Rectal smooth muscle tissue (tissue), 1 donor: ENCODE results near the gene RPS6KA5.
"Not testable (repeated sequence)": the region's sequence is repeated elsewhere in the genome, so short reads cannot be mapped to it uniquely, and the experiment has no call there.

Experiments
- H3K27ac ChIP-seq: one replicate; pipeline ENCODE4 v1.7.0; 2013; ENCODE audit warnings: low read depth, low read length, inconsistent platforms
- H3K27me3 ChIP-seq: one replicate; pipeline ENCODE4 v1.7.0; 2013; ENCODE audit warnings: low read length; ENCODE audit not compliant: control insufficient read depth, insufficient read depth
- H3K36me3 ChIP-seq: one replicate; pipeline ENCODE4 v1.7.0; 2013; ENCODE audit warnings: low read length; ENCODE audit not compliant: control insufficient read depth, insufficient read depth
- H3K4me1 ChIP-seq: one replicate; pipeline ENCODE4 v1.7.0; 2013; ENCODE audit warnings: low read length; ENCODE audit not compliant: control insufficient read depth, insufficient read depth
- H3K4me3 ChIP-seq: one replicate; pipeline ENCODE4 v1.7.0; 2013; ENCODE audit warnings: low read length
- H3K9ac ChIP-seq: one replicate; pipeline ENCODE4 v1.7.0; 2013; ENCODE audit warnings: low read length

Gene RPS6KA5

DNA sequence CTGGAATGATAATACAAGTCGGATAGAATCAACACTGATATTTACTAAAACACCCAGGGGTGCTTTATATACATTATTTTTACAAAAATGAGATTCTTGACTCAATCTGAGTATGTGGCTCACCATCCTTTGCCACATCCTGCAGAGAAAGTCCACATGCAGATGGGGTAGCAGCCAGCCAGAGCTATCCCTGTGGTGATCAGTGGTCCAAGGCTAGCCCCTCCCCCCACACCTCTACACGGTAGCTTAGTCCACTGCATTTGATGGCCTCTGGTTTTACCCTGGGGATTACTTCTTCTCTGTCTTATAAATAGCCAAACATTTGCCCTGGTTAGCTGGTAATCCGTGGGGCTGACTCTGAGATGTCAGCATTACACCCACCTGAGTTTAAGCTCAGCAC lies 216.1 kb downstream of the RPS6KA5 start:
- no peaks in the 10 kb centered on the region for H3K36me3 ChIP-seq
- H3K27me3 ChIP-seq, result no peaks in the 10 kb centered on the region
- H3K27ac ChIP-seq, result no peak overlapping the region
- H3K4me1 ChIP-seq, result no peaks in the 10 kb centered on the region
- H3K9ac ChIP-seq, result no peak overlapping the region
- no peak overlapping the region for H3K4me3 ChIP-seq

DNA sequence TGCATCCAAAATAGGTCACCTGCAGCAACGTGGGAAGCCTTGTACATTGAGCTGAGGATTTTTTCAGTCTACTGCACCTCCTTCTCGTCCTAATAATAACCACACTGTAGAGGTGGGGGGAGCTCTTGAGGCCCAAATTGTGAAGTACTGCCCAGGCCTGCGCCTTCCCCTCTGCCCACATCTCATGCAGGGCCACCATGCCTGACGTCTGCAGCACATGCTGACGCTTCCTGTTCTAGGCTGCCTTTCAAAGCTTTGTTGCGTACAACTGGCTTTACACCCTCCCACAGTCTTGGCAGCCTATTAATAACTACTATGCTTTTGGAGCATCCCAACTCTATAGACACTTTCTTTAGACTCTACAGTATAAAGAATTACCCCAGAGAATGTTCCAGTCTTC lies 217.7 kb downstream of the RPS6KA5 start:
- no peaks in the 10 kb centered on the region for H3K27me3 ChIP-seq
- H3K9ac ChIP-seq, result no peak overlapping the region
- no peaks in the 10 kb centered on the region for H3K4me1 ChIP-seq
- H3K4me3 ChIP-seq, result no peak overlapping the region
- no peaks in the 10 kb centered on the region for H3K36me3 ChIP-seq
- H3K27ac ChIP-seq, result no peak overlapping the region

DNA sequence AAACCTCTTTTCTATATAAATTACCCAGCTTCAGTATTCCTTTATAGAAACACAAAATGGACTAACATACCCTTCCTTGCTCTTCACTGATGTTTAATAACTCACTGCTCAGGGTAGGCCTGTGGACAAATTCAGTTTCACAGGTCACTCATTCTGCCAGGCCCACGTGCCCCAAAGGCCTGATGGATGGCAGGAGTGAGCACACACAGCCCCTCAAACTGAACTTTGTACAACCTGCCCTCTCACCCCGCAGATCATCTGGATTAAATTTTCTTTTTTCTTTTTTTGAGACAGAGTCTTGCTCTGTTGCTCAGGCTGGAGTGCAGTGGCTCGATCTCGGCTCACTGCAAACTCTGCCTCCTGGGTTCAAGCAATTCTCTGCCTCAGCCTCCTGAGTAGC lies 219.8 kb downstream of the RPS6KA5 start:
- H3K9ac ChIP-seq, H3K27ac ChIP-seq, H3K36me3 ChIP-seq, H3K27me3 ChIP-seq, H3K4me1 ChIP-seq, H3K4me3 ChIP-seq: not testable (repeated sequence)

DNA sequence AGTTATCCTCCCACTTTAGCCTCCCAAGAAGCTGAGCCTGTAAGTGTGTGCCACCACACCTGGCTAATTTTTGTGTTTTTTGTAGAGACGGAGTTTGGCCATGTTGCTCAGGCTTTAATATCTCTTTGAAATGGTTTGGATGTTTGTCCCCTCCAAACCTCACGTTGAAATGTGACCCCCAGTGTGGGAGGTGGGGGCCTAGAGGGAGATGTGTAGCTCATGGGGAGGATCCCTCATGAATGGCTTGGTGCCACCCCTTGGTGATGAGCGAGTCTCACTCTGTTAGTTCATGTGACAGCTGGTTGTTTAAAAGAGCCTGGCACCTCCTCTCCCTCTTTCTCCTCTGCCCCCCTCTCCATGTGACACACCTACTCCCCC lies 220.6 kb downstream of the RPS6KA5 start:
- no peak overlapping the region for H3K4me3 ChIP-seq
- H3K27me3 ChIP-seq, result no peaks in the 10 kb centered on the region
- no peak overlapping the region for H3K9ac ChIP-seq
- no peaks in the 10 kb centered on the region for H3K36me3 ChIP-seq
- no peaks in the 10 kb centered on the region for H3K4me1 ChIP-seq
- no peak overlapping the region for H3K27ac ChIP-seq

DNA sequence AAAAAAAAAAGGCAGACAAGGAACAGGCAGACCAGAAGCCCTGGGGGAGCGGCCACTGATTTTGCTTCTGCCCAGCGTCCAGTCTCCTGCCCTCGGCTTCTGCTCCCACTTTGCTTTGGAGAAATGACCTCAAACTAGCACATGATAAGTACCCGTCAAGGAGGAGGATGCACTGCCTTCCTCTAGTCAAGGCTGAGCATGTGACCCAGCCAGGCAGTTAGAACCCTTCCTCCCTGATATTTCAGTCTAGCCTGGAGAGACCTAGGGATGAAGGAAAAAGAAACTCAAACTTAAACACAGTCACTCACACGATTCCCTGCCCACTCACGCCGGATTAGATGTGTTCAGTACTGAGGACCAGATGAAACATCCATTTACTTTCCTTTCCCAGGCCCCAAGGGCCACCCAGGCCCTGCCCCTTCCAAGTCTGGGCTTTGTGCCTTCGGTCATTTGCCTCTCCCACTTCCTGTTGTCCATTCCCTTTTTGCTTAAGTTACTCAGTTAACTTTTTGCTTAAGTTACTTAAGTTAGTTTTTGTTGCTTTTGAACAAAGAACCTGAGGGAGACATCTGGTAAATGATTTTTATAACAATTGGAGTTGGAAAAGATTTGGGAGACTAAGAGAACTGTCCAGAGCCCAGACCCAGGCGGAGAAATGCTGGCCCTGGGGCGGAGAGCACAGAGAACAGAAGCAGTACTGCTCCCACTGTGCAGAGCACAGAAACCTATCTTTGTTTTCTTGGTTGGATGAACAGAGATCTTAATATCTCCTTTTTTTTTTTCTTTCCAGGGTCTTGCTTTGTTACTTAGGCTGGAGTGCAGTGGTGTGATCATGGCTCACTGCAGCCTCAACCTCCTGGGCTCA lies 221.2 kb downstream of the RPS6KA5 start:
- H3K27me3 ChIP-seq, result no peaks in the 10 kb centered on the region
- H3K27ac ChIP-seq, result peak overlapping the region; percentile 29
- no peaks in the 10 kb centered on the region for H3K4me1 ChIP-seq
- H3K36me3 ChIP-seq, result no peaks in the 10 kb centered on the region
- no peak overlapping the region for H3K9ac ChIP-seq
- peak overlapping the region; percentile 6 for H3K4me3 ChIP-seq

DNA sequence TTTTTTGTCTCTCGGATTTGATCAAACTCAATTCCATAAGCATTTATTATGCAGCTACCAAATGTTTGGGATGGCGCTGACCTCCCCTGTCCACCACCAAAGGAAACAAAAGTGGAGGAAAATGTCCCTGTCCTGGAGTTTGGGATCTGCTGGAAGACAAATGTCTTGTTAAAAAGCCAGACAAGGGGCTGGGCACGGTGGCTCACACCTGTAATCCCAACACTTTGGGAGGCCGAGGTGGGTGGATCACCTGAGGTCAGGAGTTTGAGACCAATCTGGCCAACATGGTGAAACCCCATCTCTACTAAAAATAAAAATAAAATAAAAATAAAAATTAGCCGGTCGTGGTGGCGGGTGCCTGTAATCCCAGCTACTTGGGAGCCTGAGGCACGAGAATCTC lies 221.9 kb downstream of the RPS6KA5 start:
- H3K27me3 ChIP-seq, H3K27ac ChIP-seq, H3K36me3 ChIP-seq, H3K9ac ChIP-seq, H3K4me3 ChIP-seq, H3K4me1 ChIP-seq: not testable (repeated sequence)

DNA sequence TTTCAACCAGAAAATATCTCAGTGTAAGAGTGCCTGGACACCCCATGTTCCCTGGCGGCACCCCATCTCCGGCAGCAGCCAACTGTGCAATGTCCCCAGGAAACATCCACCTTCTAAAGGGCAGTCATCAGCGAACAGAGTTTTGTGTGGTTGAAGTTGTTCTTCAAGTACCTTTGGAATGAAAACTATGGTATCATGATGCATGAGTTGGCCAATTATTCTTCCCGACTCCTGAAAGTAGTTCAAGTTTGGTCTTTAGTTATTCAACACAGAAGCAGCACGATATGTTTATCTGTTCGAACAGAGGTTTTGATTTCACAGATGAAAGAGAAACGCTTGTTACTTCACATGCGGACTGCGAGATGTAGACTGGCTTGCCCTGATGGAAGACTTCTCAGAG lies 223.1 kb downstream of the RPS6KA5 start:
- Histone ChIP-seq H3K27ac (no peak overlapping the region), H3K4me3 (no peak overlapping the region), H3K4me1 (no peaks in the 10 kb centered on the region), H3K9ac (no peak overlapping the region), H3K36me3 (no peaks in the 10 kb centered on the region), H3K27me3 (no peaks in the 10 kb centered on the region)

DNA sequence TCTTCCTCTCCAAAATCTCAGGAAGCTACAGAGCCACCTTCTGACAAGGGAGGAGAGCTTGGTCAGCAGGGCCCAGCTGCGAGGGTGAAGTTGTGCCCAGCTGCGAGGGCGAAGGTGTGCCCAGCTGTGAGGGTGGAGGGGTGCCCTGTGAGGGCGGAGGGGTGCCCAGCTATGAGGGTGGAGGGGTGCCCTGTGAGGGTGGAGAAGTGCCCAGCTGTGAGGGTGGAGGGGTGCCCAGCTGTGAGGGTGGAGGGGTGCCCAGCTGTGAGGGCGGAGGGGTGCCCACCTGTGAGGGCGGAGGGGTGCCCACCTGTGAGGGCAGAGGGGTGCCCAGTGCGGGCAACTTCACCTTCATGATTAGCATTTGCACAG lies 223.8 kb downstream of the RPS6KA5 start:
- Histone ChIP-seq H3K4me3 (no peak overlapping the region), H3K4me1 (no peaks in the 10 kb centered on the region), H3K27me3 (no peaks in the 10 kb centered on the region), H3K9ac (no peak overlapping the region), H3K27ac (no peak overlapping the region), H3K36me3 (no peaks in the 10 kb centered on the region)

DNA sequence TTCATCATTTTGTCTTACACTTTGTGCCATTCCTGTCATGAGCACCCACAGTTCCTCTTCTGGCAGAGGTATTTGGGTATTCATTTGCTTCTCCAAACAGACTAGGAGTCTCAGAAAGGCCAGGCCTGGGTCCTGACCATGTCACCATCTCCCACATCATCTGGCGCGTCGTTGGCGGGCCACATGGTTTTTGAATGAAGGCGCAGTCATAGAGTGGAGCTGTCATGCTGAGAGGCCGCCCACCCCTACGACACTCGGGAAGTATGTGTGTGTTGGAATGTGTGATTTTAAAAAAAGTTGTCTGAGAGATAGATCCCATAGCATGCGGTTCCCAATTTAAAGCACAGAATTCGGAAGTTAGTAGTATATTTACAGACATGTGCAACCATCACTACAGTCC lies 228.6 kb downstream of the RPS6KA5 start:
- Histone ChIP-seq H3K4me3 (no peak overlapping the region), H3K36me3 (no peaks in the 10 kb centered on the region), H3K27ac (no peak overlapping the region), H3K27me3 (no peaks in the 10 kb centered on the region), H3K4me1 (peaks cover 4% of the 10 kb centered on the region), H3K9ac (no peak overlapping the region)

DNA sequence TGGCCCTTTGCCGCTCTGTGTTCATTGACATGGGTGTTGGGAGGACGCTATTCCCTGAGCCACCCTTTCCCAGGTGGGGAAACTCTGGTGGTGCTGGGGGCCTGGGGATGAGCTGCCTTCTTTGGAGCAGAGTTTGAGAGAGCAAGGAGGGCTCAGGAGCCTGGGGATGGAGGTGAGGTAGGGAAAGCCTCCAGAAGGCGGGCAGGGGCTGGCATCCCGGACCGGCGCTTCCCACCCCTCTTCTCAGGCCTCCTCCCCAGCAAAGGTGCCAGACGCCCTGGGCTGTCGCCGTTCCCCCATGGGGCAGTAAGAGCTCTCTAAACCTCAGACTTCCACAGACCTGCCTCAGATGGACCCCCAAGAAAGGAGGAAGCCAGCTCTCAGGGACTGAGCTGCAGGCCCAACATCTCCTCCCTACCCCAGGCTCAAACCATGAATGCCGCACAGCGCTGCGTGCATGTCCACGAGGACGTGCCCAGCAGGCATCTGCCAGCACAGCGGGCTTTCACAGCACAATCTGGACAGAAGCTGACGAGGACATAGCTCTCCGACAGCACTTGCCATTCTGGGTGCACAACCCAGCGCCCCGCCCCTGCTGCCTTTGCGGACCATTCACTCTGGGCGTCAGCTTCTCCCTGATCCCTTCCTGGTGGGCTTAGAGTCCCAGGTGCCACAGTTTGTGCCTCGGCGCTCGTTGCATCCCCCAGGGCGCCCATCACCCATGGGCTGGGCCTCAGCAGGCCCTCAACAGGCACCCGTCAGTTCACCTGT lies 229.3 kb downstream of the RPS6KA5 start:
- H3K4me3 ChIP-seq, result no peak overlapping the region
- no peaks in the 10 kb centered on the region for H3K27me3 ChIP-seq
- no peak overlapping the region for H3K27ac ChIP-seq
- H3K36me3 ChIP-seq, result no peaks in the 10 kb centered on the region
- peaks cover 4% of the 10 kb centered on the region for H3K4me1 ChIP-seq
- no peak overlapping the region for H3K9ac ChIP-seq

DNA sequence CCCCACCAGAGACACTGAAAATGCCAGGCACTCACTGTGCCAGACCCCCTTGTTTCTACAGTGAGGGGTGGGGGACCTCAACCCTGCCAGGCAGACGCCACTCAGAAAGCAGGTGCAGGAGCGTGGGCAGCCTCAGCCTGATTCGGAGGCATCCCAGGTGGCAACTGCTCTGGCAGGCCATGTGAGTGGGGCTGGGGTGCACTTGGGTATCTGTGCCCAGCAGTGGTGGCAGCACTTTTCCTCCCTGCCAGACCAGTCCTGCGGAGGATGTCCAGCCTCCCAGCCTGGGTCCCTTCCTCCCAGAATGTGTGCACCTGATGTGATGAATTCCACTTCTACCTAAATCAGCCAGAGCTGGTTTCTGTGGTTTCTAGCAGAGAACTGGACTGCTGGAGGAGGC lies 230.8 kb downstream of the RPS6KA5 start:
- Histone ChIP-seq H3K4me1 (peaks cover 4% of the 10 kb centered on the region), H3K36me3 (no peaks in the 10 kb centered on the region), H3K9ac (no peak overlapping the region), H3K27ac (no peak overlapping the region), H3K27me3 (no peaks in the 10 kb centered on the region), H3K4me3 (no peak overlapping the region)

DNA sequence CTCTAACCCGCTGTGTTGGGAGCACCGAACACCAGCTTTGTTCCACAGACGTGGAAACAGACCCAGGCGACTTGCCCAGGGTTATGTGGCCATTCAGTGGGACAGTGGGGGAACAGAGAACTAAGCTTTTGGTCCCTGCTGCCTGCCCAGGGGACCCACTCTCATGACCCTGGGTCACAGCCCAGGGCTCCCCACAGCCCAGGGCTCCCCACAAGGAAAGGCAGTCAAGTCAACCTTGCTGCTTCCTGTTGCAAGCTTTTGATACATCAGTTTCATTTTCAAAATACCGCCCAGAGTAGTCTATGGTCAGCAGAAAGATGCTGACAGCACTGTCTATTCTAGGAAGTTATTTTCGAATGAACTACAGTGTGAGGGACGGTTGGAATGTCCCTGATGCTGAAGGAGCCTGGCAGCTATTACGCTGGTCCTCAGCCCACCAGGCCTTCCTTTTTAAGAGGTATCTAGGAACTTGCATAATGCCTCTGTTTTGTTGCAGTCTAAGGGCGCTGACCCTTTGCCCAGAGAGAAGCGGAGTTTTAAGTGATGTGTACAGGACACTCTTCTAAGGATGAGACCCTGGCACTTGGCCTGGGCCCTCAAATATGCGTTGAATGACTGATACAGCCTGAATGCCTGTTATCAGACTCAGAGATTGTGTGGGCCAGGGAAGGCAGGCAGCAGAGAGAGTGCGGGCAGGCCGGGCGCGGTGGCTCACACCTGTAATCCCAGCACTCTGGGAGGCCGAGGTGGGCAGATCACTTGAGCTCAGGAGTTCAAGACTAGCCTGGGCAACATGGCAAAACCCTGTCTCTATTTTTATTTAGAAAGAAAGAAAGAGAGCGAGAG lies 231.6 kb downstream of the RPS6KA5 start:
- no peaks in the 10 kb centered on the region for H3K36me3 ChIP-seq
- H3K4me3 ChIP-seq, result peak overlapping the region; percentile 65
- no peaks in the 10 kb centered on the region for H3K27me3 ChIP-seq
- no peak overlapping the region for H3K9ac ChIP-seq
- H3K27ac ChIP-seq, result peak overlapping the region; percentile 39
- H3K4me1 ChIP-seq, result peaks cover 4% of the 10 kb centered on the region
